Urinary bladder (tissue), 4 donors: ENCODE results near the gene RPL21. TPM values are rescaled to one million over a fixed set of nuclear protein-coding genes. Genes with fewer than 3 reads are reported as not detected.
A peak's percentile ranks its signal among the peaks of the same experiment; 100 is the strongest.

Experiments
- DNase-seq: peaks from one replicate; pipeline ENCODE4 v3.0.0-alpha.2; 2015; ENCODE audit errors: extremely low spot score
- H3K27ac ChIP-seq: one replicate; pipeline ENCODE4 v1.5.1; 2013; ENCODE audit warnings: low read depth, mild to moderate bottlenecking, moderate library complexity
- H3K36me3 ChIP-seq: one replicate; pipeline ENCODE4 v1.6.1; 2013; ENCODE audit warnings: mild to moderate bottlenecking, moderate library complexity; ENCODE audit not compliant: insufficient read depth
- H3K4me1 ChIP-seq: one replicate; pipeline ENCODE4 v1.6.1; 2013; ENCODE audit warnings: mild to moderate bottlenecking, moderate library complexity; ENCODE audit not compliant: insufficient read depth
- H3K4me3 ChIP-seq: one replicate; pipeline ENCODE4 v1.5.1; 2013; ENCODE audit warnings: low read depth, low read length
- WGBS: extraction: QIAGEN DNeasy Blood & Tissue Kit; methylation state at CpG from one replicate; pipeline ENCODE4 v1.1.7; 2013; 5-methylcytosine and 5-hydroxymethylcytosine counted together
- polyA plus RNA-seq: library from polyadenylated mRNA; stranded (reverse); fragments of 200-250 nt; gene quantifications from one replicate; pipeline ENCODE4 v1.2.3, GENCODE V29; 2013
- total RNA-seq: library from RNA; depleted of rRNA; stranded (reverse); fragments of >200 nt; gene quantifications from one replicate; pipeline ENCODE4 v1.2.3, GENCODE V29; 2014
- donor health status: healthy with polysubstance abuse.
- donor health status: healthy.

The RPL21 gene
- total and polyA plus RNA-seq, 2 donors, result 1,344 to 2,169 TPM

DNA sequence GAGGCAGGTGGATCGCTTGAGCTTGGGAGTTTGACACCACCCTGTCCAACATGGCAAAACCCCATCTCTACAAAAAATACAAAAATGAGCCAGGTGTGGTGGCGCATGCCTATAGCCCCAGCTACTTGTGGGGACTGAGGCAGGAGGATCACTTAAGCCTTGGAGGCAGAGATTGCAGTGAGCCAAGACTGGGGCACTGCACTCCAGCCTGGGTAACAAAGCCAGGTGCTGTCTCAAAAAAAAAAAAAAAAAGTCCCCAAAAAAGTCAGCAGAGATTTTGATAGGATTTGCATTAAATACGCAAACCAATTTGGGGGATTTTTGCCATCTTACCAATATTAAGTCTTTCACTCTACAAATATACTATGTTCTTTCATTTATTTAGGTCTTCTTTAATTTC lies 21.7 kb upstream of the RPL21 start:
- 97% methylated on average over 3 of the region's 3 CpGs for WGBS
- DNase-seq, result no peak
- H3K36me3 ChIP-seq, result no peaks in the 10 kb centered on the region
- no peaks in the 10 kb centered on the region for H3K4me1 ChIP-seq
- no peak overlapping the region for H3K4me3 ChIP-seq
- no peak overlapping the region for H3K27ac ChIP-seq

DNA sequence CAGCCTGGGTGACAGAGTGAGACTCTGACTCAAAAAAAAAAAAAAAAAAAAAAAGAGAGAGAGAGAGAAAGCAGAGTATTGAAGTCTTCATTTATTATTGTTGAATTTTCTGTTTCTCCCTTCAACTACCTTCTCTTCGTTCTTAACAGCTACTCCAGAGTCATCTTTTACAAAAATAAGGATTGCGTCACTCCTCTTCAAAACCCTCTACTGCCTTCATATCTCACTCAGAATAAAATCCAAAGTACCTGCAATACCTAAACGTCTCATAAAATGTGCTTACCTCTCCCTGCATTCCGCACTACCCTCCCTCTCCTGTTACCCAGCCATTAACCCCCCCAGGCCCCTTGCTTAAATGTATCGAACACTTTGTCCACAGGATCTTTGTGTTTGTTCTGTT lies 17.4 kb upstream of the RPL21 start:
- no peak overlapping the region for H3K4me3 ChIP-seq
- 85% methylated on average over 5 of the region's 5 CpGs for WGBS
- DNase-seq, result no peak
- H3K4me1 ChIP-seq, result no peaks in the 10 kb centered on the region
- no peak overlapping the region for H3K27ac ChIP-seq
- no peaks in the 10 kb centered on the region for H3K36me3 ChIP-seq

DNA sequence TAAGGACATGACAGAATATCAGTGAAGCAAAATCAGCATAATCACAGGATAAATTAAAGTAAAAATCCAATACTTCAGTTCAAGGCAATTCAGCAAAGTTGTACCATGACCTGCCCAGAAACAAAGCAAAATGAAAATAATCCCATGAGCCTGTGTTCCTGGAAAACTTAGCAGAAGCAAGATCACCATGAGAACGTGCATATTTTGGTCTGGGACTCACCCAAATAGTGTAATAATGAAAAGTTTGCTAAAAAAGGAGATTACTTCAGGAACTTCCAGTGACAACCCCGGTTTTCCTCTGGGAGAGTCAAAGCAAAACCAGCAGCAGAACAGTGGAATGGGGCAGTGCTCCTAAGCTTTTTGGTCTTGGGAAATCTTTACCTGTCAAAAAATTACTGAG lies 14.9 kb upstream of the RPL21 start:
- 61% methylated on average over 2 of the region's 2 CpGs for WGBS

DNA sequence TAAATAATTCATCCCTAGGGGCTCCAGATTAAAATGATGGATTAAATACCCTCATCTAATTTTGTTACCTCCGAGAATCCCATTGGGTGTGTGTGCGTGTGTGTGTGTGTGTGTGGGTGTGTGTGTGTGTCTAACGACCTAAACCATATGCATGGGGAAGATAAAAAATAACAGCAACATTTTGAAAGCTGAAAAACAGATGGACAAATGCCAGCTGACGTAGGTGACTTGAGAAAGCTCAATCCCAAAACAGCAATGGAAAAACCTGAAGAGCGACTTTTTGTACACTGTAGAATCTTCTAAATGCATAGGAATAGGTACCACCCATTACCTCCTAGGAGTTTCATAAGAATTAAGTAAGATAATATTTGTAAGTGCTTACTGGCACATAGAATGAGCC lies 8.7 kb upstream of the RPL21 start:
- Histone ChIP-seq H3K27ac (no peak overlapping the region), H3K4me3 (no peak overlapping the region), H3K36me3 (no peaks in the 10 kb centered on the region), H3K4me1 (no peaks in the 10 kb centered on the region)
- WGBS, result 88% methylated on average over 5 of the region's 5 CpGs
- DNase-seq, result no peak

More for the DNA sequence above, 14.9 kb upstream of the RPL21 start:
- Histone ChIP-seq H3K27ac (no peak overlapping the region), H3K4me1 (no peaks in the 10 kb centered on the region), H3K4me3 (no peak overlapping the region), H3K36me3 (no peaks in the 10 kb centered on the region)
- no peak for DNase-seq

DNA sequence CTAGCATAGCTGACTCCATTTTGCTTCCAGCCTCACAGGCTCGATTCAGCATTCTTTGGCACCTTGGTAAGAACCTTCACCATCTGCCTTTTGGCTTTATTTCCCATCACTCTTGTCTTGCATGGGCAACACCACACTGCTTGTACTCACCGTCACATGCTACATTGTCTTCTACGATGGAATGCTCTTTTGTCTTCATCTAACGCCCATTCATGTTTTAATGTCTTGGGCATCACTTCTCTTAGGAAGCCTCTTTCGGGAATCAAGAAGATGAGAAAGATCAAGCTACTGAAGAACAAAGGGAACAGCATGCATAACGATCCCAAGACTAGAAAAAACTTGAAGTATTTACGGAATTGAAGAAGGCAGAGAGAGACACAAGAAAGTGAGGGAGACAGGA lies 5.7 kb upstream of the RPL21 start:
- 86% methylated on average over 7 of the region's 7 CpGs for WGBS
- H3K27ac ChIP-seq, result no peak overlapping the region
- no peak for DNase-seq
- H3K4me3 ChIP-seq, result no peak overlapping the region
- no peaks in the 10 kb centered on the region for H3K36me3 ChIP-seq
- no peaks in the 10 kb centered on the region for H3K4me1 ChIP-seq

DNA sequence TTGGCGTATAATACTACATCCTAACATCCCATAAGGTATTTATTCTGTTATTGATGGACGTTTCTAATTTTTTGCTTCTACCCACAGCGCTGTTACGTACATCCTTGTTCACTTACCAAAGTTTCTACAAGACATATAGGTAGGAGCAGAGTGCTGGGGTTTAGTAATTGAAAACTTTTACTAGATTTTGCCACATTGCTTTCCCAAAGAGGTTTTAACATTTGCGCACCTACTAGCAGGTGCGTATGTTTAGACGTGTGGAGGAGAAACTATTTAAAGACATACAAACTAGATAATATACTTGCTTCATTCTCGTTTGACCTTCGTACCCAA lies 559 bp upstream of the RPL21 start:
- H3K27ac ChIP-seq, result peak overlapping the region; percentile 92
- H3K4me3 ChIP-seq, result peak overlapping the region; percentile 85
- peaks cover 2% of the 10 kb centered on the region for H3K36me3 ChIP-seq
- H3K4me1 ChIP-seq, result peaks cover 2% of the 10 kb centered on the region
- no peak for DNase-seq
- WGBS, result under 1% methylated on average over 9 of the region's 9 CpGs

DNA sequence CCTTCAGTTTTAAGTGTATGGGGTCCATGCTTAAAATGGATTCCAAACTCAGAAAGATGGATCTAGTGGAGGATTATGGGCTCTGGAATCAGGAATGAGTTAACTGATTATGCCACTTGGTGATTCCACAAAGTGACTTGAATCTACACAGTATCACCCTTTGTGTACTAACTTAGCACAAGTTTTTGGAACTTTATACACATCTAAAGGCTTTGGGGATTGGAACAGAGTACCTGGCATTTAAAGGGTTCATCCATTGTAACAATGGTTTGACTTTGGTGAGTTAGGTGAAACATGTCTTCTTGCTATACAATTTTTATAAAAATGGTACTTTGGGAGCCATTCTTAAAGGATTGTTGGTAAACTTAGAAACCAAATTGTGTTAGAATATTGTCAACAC lies 1.1 kb downstream of the RPL21 start:
- no peak for DNase-seq
- Histone ChIP-seq H3K27ac (peak overlapping the region; percentile 43), H3K4me1 (peaks cover 2% of the 10 kb centered on the region), H3K4me3 (peak overlapping the region; percentile 85), H3K36me3 (peaks cover 2% of the 10 kb centered on the region)

DNA sequence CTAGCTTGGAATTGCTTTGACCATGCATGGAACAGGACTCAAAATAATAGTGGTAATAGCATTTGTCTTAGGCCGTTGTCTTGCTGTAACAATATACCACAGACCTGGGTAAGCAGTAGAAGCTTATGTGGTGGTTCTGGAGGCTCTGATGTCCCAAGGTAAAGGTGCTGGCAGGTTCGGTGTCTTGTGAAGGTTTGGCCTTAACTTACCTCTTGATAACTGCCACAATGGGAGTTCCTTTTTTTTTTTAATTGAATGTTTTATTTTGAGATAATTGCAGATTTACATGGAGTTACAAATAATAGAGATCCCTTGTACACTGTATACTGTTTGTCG lies 5.8 kb downstream of the RPL21 start:
- Histone ChIP-seq H3K27ac (no peak overlapping the region), H3K4me1 (peaks cover 2% of the 10 kb centered on the region), H3K4me3 (no peak overlapping the region), H3K36me3 (peaks cover 2% of the 10 kb centered on the region)
- WGBS, result 86% methylated on average over 3 of the region's 3 CpGs
- no peak for DNase-seq

DNA sequence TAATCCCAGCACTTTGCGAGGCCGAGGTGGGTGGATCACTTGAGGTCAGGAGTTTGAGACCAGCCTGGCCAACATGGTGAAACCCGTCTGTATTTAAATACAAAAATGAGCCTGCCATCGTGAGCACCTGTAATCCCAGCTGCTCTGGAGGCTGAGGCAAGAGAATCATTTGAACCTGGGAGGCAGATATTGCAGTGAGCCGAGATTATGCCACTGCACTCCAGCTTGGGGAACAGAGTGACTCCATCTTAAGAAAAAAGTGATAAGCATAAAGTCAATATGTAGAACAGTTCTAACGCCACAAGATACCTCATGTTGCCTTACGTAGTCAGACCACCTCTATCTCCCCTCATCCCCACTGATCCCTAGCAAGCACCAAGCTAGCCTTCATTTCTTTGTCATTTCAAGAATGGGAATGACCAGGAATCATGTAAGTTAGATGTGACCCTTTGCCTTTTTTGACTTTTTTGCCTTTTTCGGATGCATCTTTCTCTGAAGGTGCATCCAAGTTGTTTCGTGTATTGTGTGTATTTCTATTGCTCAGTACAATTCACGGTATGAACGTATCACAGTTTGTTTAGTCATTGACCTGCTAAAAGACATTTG lies 6.4 kb downstream of the RPL21 start:
- DNase-seq, result no peak
- WGBS, result 82% methylated on average over 11 of the region's 11 CpGs
- Histone ChIP-seq H3K27ac (no peak overlapping the region), H3K36me3 (peaks cover 2% of the 10 kb centered on the region), H3K4me3 (no peak overlapping the region), H3K4me1 (peaks cover 2% of the 10 kb centered on the region)

DNA sequence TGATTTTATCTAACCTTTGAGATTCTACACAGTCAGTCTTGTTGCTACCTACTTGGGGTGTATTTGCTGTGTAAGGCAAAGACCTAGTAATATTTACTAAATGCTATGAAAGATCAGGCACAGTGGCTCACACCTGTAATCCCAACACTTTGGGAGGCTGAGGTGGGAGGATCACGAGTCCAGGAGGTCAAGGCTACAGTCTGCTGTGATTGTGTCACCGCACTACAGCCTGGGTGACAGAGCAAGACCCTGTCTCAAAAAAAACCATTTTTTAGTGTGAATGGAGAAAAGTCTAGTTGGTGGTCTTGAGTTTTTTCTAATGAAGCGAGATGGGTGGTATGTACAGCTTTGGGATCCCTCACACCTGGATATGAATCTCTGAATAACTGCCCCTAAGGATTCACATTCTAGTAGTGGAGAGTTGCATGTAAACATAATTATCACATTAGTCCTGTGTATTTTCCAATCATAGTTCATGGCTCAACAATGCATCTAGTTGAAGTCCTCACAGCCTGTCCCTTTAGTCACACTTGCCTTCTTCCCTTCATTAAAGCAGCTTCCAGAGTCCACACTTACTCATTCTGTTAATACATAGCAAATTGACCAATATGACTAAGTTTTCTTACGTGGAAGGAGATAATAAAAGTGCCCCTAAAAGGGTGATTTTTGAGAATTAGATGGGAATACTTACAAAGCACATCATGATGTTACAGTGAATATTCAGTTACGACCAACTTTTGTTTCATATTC lies 7.5 kb downstream of the RPL21 start:
- no peak for DNase-seq
- 86% methylated on average over 5 of the region's 5 CpGs for whole genome bisulfite sequencing
- no peaks in the 10 kb centered on the region for H3K4me1 ChIP-seq
- H3K4me3 ChIP-seq, result no peak overlapping the region
- peaks cover 2% of the 10 kb centered on the region for H3K36me3 ChIP-seq
- H3K27ac ChIP-seq, result no peak overlapping the region

DNA sequence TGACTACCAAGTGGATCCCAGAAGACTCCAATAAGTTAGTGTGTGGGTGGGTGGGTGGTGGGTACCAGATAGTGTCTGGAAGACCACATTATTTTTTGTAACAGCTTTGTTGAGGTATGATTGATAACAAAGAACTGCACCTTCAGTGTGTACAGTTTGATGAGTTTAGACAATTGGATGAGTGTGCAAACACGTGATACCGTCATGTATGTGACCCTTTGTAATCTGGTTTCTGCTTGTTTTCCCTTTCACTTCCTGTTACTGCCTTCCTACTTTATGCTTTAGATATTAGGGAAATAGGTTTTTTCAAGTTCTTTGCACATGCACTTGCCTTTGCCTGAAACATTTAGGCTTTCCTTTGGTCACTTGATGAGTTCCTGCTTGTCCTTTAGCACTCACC lies 8.5 kb downstream of the RPL21 start:
- DNase-seq, result no peak
- Histone ChIP-seq H3K36me3 (no peaks in the 10 kb centered on the region), H3K4me1 (no peaks in the 10 kb centered on the region), H3K4me3 (no peak overlapping the region), H3K27ac (no peak overlapping the region)
- 62% methylated on average over 2 of the region's 2 CpGs for WGBS

DNA sequence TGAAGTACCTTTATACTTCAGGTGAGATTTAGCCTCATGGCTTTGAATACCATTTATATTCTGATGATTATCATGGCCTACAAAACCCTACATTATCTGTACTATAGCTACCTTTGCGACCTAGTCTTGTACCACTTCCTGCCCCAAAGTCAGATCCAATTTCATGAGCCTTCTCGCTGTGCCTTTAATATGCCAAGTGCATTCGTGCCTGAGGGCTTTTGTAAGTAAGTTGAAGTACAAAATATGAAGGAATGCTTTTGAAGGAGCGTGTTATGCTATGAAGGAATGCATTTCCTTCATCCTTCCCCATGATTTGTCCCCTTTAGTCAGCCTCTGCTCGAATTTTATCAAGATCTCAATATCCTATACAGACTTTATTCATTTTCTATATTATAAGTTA lies 10.0 kb downstream of the RPL21 start:
- H3K36me3 ChIP-seq, result no peaks in the 10 kb centered on the region
- no peak overlapping the region for H3K27ac ChIP-seq
- 59% methylated on average over 5 of the region's 5 CpGs for WGBS
- H3K4me1 ChIP-seq, result no peaks in the 10 kb centered on the region
- no peak overlapping the region for H3K4me3 ChIP-seq
- DNase-seq, result no peak

DNA sequence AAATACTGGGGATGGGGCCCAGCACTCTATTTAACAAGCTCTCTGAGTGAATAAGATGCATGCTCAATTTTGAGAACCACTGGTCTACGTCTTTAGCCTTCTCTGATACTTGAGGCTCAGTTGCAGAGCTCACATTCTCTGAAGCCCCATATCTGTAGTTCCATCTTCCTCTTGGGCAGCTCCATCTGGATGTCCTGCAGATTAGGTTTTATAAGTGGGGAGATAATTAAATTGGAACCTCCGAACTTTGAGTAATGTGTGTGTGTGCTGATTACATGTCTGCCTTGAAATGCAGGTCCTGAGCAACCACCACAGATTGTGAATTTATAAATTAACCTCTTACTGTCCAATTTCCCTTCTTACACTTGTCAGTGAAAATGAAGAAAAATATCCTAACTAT lies 12.1 kb downstream of the RPL21 start:
- Histone ChIP-seq H3K4me3 (no peak overlapping the region), H3K4me1 (no peaks in the 10 kb centered on the region), H3K36me3 (no peaks in the 10 kb centered on the region), H3K27ac (no peak overlapping the region)
- WGBS, result 40% methylated on average over 2 of the region's 2 CpGs
- no peak for DNase-seq

DNA sequence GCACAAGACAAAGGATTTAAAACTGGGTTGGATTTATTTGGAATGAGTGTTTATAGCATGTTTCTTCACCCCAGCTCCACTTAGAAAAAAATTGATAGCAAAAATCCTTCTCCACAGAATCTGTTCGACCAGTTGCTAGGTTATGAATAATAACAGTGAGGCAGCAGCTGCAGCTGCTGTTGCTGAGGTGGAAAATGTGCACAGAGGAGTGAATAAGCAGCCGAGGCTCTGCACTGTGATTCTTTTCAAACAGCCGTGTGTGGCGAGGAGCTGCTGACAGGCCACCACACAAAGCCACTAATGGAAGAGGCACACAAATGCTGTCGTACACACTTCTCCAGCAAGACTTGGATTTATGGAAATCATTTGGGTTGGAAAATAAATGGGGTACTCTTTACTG lies 12.8 kb downstream of the RPL21 start:
- Histone ChIP-seq H3K4me3 (no peak overlapping the region), H3K27ac (no peak overlapping the region), H3K36me3 (no peaks in the 10 kb centered on the region), H3K4me1 (no peaks in the 10 kb centered on the region)
- WGBS, result 26% methylated on average over 5 of the region's 5 CpGs
- no peak for DNase-seq

DNA sequence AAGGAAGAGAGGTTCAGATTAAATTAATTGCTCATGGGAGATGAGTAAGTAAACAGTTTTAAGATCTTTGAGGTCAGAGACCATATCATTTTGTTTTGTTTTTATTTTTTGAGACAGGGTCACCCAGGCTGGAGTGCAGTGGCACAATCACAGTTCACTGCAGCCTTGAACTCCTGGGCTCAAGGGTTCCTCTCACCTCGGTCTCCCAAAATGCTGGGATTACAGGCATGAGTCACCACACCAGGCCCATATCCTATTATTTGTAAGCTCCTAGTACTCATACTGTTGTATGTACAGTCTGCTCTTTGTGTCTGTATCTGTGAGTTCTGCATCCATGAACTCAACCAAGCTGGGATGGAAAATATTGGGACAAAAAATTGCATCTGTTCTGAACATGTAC lies 13.3 kb downstream of the RPL21 start:
- no peak overlapping the region for H3K27ac ChIP-seq
- H3K36me3 ChIP-seq, result no peaks in the 10 kb centered on the region
- 22% methylated on average over 1 of the region's 1 CpG for WGBS
- no peak for DNase-seq
- no peak overlapping the region for H3K4me3 ChIP-seq
- H3K4me1 ChIP-seq, result no peaks in the 10 kb centered on the region
